SU-DHL-6 (cell line): ENCODE results near the gene SCTR.
A peak's percentile ranks its signal among the peaks of the same experiment; 100 is the strongest.
"Not testable (repeated sequence)": the region's sequence is repeated elsewhere in the genome, so short reads cannot be mapped to it uniquely, and the experiment has no call there.

Experiments used
- H2AFZ ChIP-seq: fragments of 200-600 bp; sonication (generic); 2 replicates; pipeline ENCODE4 v1.6.1; 2014; ENCODE audit warnings: low read depth, mild to moderate bottlenecking, moderate library complexity, mixed read lengths, antibody characterized with exemption, low read length; ENCODE audit not compliant: severe bottlenecking
- H3F3A ChIP-seq: fragments of 200-600 bp; shearing (Covaris generic); 2 replicates; pipeline ENCODE4 v1.6.0; 2016; ENCODE audit warnings: antibody characterized with exemption, mild to moderate bottlenecking; ENCODE audit not compliant: insufficient read depth
- H3K27ac ChIP-seq: fragments of 200-600 bp; sonication (generic); 2 replicates; pipeline ENCODE4 v1.5.1; 2016; ENCODE audit warnings: low read depth, mild to moderate bottlenecking, low read length, moderate library complexity, mixed read lengths
- H3K27me3 ChIP-seq: fragments of 200-600 bp; sonication (generic), shearing (Covaris generic); 2 replicates; pipeline ENCODE4 v1.6.0; 2014; ENCODE audit warnings: mild to moderate bottlenecking, low read length
- H3K36me3 ChIP-seq: fragments of 200-600 bp; sonication (generic); 2 replicates; pipeline ENCODE4 v1.6.1; 2014; ENCODE audit warnings: mild to moderate bottlenecking, low read length, mixed read lengths
- H3K4me2 ChIP-seq: fragments of 300-600, 200-600 bp; shearing (Covaris generic), sonication (generic); 2 replicates; pipeline ENCODE4 v1.6.0; 2014; ENCODE audit warnings: low read length, low read depth, mild to moderate bottlenecking; ENCODE audit not compliant: poor library complexity, severe bottlenecking
- H3K4me3 ChIP-seq: fragments of 200-600 bp; sonication (generic); 2 replicates; pipeline ENCODE4 v1.5.1; 2014; ENCODE audit warnings: antibody characterized with exemption, low read length, mild to moderate bottlenecking, mixed read lengths; ENCODE audit not compliant: insufficient read depth, poor library complexity, severe bottlenecking
- H3K79me2 ChIP-seq: fragments of 200-600 bp; sonication (generic); 2 replicates; pipeline ENCODE4 v1.6.1; 2014; ENCODE audit warnings: mild to moderate bottlenecking, low read length, moderate library complexity; ENCODE audit not compliant: insufficient read depth
- H3K9ac ChIP-seq: fragments of 200-600 bp; sonication (generic); 2 replicates; pipeline ENCODE4 v1.7.0; 2014; ENCODE audit warnings: mild to moderate bottlenecking, low read length
- H3K9me2 ChIP-seq: fragments of 200-600 bp; sonication (generic); replicated peaks from 2 replicates; pipeline ENCODE4 v1.6.1; 2014; ENCODE audit warnings: low read length; ENCODE audit not compliant: insufficient read depth
- H3K9me3 ChIP-seq: fragments of 200-600 bp; sonication (generic); 2 replicates; pipeline ENCODE4 v1.6.1; 2014; ENCODE audit warnings: low read length, mixed read lengths; ENCODE audit not compliant: insufficient read depth
- H4K20me1 ChIP-seq: fragments of 200-600 bp; sonication (generic); 2 replicates; pipeline ENCODE4 v1.6.1; 2014; ENCODE audit warnings: low read depth, mild to moderate bottlenecking, antibody characterized with exemption, low read length, moderate library complexity, mixed read lengths
- CTCF ChIP-seq: fragments of 200-600 bp; sonication (generic); IDR thresholded peaks from one replicate; pipeline ENCODE4 v1.5.1; 2017; ENCODE audit warnings: antibody characterized with exemption, mild to moderate bottlenecking, low read length, moderate library complexity; ENCODE audit not compliant: insufficient read depth, poor library complexity, severe bottlenecking
- EZH2phosphoT487 ChIP-seq: fragments of 200-600 bp; sonication (generic), shearing (Covaris generic); conservative IDR thresholded peaks from 2 replicates; pipeline ENCODE4 v1.6.1; 2018; ENCODE audit warnings: mild to moderate bottlenecking, antibody characterized with exemption, low read length, moderate library complexity, mixed read lengths

SCTR gene

GRCh38 chr2:119407430-119408220 lies 116.7 kb downstream of the SCTR start:
- no peak overlapping the region for H3K9ac ChIP-seq
- H3K9me2 ChIP-seq = no peaks in the 10 kb centered on the region
- TF ChIP-seq CTCF (peak; percentile 58), EZH2phosphoT487 (no peak)
- H3K79me2 ChIP-seq = no peaks in the 10 kb centered on the region
- no peaks in the 10 kb centered on the region for H3K9me3 ChIP-seq
- H2AFZ ChIP-seq = no peak overlapping the region
- H3K27me3 ChIP-seq = no peaks in the 10 kb centered on the region
- H3K4me2 ChIP-seq = no peak overlapping the region
- no peak overlapping the region for H3K27ac ChIP-seq
- H3K4me3 ChIP-seq = no peak overlapping the region
- no peaks in the 10 kb centered on the region for H4K20me1 ChIP-seq
- no peaks in the 10 kb centered on the region for H3K36me3 ChIP-seq
- H3F3A ChIP-seq = no peaks in the 10 kb centered on the region

DNA sequence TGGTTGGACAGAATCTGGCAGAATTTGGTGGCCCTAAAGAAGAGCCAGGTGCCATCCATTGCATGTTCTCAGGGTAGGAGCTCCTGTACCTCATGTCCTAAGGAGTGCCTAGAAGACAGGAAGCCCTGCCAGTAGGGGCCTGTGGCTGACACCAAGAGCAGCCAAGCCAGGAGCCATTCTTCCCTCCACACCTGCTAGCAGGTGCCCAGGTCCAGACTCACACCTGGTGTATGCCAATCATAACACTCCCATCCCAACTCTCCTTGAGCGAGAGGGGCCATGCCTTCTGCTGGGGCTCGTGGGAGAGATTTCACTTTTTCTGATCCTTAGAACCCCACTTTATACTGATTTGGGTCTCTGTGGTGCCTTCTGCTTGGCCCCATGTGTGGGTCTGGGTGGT lies 119.1 kb downstream of the SCTR start:
- H3K9me3 ChIP-seq = no peaks in the 10 kb centered on the region
- no peaks in the 10 kb centered on the region for H3K9me2 ChIP-seq
- H3K4me2 ChIP-seq = no peak overlapping the region
- no peaks in the 10 kb centered on the region for H3K27me3 ChIP-seq
- TF ChIP-seq EZH2phosphoT487 (no peak), CTCF (no peak)
- no peaks in the 10 kb centered on the region for H3K36me3 ChIP-seq
- no peak overlapping the region for H2AFZ ChIP-seq
- no peak overlapping the region for H3K9ac ChIP-seq
- no peaks in the 10 kb centered on the region for H3K79me2 ChIP-seq
- H3K4me3 ChIP-seq = no peak overlapping the region
- no peaks in the 10 kb centered on the region for H3F3A ChIP-seq
- no peak overlapping the region for H3K27ac ChIP-seq
- no peaks in the 10 kb centered on the region for H4K20me1 ChIP-seq

DNA sequence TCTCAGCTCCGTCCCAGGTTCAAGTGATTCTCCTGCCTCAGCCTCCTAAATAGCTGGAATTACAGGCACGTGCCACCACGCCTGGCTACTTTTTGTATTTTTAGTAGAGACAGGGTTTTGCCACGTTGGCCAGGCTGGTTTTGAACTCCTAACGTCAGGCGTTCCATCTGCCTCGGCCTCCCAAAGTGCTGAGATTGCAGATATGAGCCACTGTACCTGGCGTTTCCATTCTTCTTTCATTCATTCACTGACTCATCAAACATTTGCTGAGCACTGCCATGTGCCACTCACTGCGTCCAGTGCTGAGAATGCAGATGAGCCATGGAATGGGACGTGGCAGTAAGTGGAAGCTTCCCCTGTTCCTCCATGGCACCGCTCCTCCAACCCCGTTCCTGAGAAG lies 120.7 kb downstream of the SCTR start:
- H3K9me3 ChIP-seq, H3K9me2 ChIP-seq, H3K9ac ChIP-seq, H3K4me3 ChIP-seq, H3K79me2 ChIP-seq, H3K27me3 ChIP-seq, H3K27ac ChIP-seq, H4K20me1 ChIP-seq, H3K4me2 ChIP-seq, H3K36me3 ChIP-seq, H3F3A ChIP-seq, H2AFZ ChIP-seq: not testable (repeated sequence)

GRCh38 chr2:119402645-119403560 lies 121.4 kb downstream of the SCTR start:
- H3F3A ChIP-seq = no peaks in the 10 kb centered on the region
- H3K4me2 ChIP-seq = no peak overlapping the region
- no peak overlapping the region for H3K9ac ChIP-seq
- no peaks in the 10 kb centered on the region for H3K27me3 ChIP-seq
- H3K27ac ChIP-seq = no peak overlapping the region
- H3K36me3 ChIP-seq = no peaks in the 10 kb centered on the region
- no peak overlapping the region for H3K4me3 ChIP-seq
- TF ChIP-seq CTCF (no peak), EZH2phosphoT487 (no peak)
- H3K79me2 ChIP-seq = no peaks in the 10 kb centered on the region
- no peaks in the 10 kb centered on the region for H3K9me3 ChIP-seq
- no peaks in the 10 kb centered on the region for H4K20me1 ChIP-seq
- peak overlapping the region; percentile 46 for H2AFZ ChIP-seq
- H3K9me2 ChIP-seq = no peaks in the 10 kb centered on the region
